DOHH2 (cell line): Measurements from ENCODE around the gene ZBTB4.
A peak's percentile ranks its signal among the peaks of the same experiment; 100 is the strongest.

Experiments used
- H3F3A ChIP-seq: fragments of 200-600 bp; sonication (generic), shearing (Covaris generic); 2 replicates; pipeline ENCODE4 v1.6.0; 2016; ENCODE audit warnings: antibody characterized with exemption, mild to moderate bottlenecking; ENCODE audit not compliant: control insufficient read depth, insufficient read depth
- H3K27ac ChIP-seq: fragments of 200-600 bp; sonication (generic); 2 replicates; pipeline ENCODE4 v1.5.1; 2014; ENCODE audit warnings: low read depth, mild to moderate bottlenecking, low read length, moderate library complexity
- H3K27me3 ChIP-seq: fragments of 200-600 bp; sonication (generic); 2 replicates; pipeline ENCODE4 v1.6.1; 2014; ENCODE audit warnings: mild to moderate bottlenecking, low read length, mixed read lengths; ENCODE audit not compliant: control insufficient read depth
- H3K36me3 ChIP-seq: fragments of 200-600 bp; sonication (generic); 2 replicates; pipeline ENCODE4 v1.6.1; 2014; ENCODE audit warnings: mild to moderate bottlenecking, low read length, moderate library complexity, mixed read lengths; ENCODE audit not compliant: control insufficient read depth
- H3K4me1 ChIP-seq: fragments of 200-600 bp; sonication (generic); 2 replicates; pipeline ENCODE4 v1.6.1; 2014; ENCODE audit warnings: mild to moderate bottlenecking, low read length, mixed read lengths; ENCODE audit not compliant: control insufficient read depth
- H3K4me2 ChIP-seq: fragments of 200-600 bp; sonication (generic); 2 replicates; pipeline ENCODE4 v1.6.0; 2014; ENCODE audit warnings: mild to moderate bottlenecking, low read length, moderate library complexity
- H3K4me3 ChIP-seq: fragments of 200-600 bp; sonication (generic); 2 replicates; pipeline ENCODE4 v1.5.1; 2014; ENCODE audit warnings: mild to moderate bottlenecking, low read length, mixed read lengths
- H3K79me2 ChIP-seq: fragments of 200-600 bp; sonication (generic); 2 replicates; pipeline ENCODE4 v1.6.1; 2014; ENCODE audit warnings: mild to moderate bottlenecking, low read length, mixed read lengths; ENCODE audit not compliant: control insufficient read depth
- H3K9me2 ChIP-seq: fragments of 200-600 bp; sonication (generic); replicated peaks from 2 replicates; pipeline ENCODE4 v1.6.1; 2014; ENCODE audit warnings: mild to moderate bottlenecking, low read length, mixed read lengths; ENCODE audit not compliant: control insufficient read depth
- H3K9me3 ChIP-seq: fragments of 200-600 bp; sonication (generic); 2 replicates; pipeline ENCODE4 v1.6.1; 2014; ENCODE audit warnings: antibody characterized with exemption, low read length, mixed read lengths; ENCODE audit not compliant: control insufficient read depth, insufficient read depth
- H4K20me1 ChIP-seq: fragments of 200-600 bp; sonication (generic); 2 replicates; pipeline ENCODE4 v1.6.0; 2014; ENCODE audit warnings: low read depth, mild to moderate bottlenecking, antibody characterized with exemption, low read length, moderate library complexity; ENCODE audit not compliant: control insufficient read depth, insufficient read depth
- EZH2phosphoT487 ChIP-seq: fragments of 200-600 bp; sonication (generic); IDR thresholded peaks from 2 replicates; pipeline ENCODE4 v1.6.1; 2017; ENCODE audit warnings: borderline replicate concordance, mild to moderate bottlenecking, antibody characterized with exemption, low read length, moderate library complexity, mixed read lengths
- TF ChIP-seq, protein P1 (sequence below): fragments of 200-600 bp; sonication (generic); IDR thresholded peaks from one replicate; pipeline ENCODE4 v1.5.1; 2014; ENCODE audit warnings: antibody characterized with exemption, mild to moderate bottlenecking, low read depth, low read length; ENCODE audit not compliant: poor library complexity, severe bottlenecking

ZBTB4 gene

GRCh38 chr17:7490144-7490543 lies 10.7 kb upstream of the ZBTB4 start:
- no peaks in the 10 kb centered on the region for H3K27me3 ChIP-seq
- H3K79me2 ChIP-seq = peaks cover 100% of the 10 kb centered on the region
- TF ChIP-seq EZH2phosphoT487 = no peak
- TF ChIP-seq, protein P1, sequence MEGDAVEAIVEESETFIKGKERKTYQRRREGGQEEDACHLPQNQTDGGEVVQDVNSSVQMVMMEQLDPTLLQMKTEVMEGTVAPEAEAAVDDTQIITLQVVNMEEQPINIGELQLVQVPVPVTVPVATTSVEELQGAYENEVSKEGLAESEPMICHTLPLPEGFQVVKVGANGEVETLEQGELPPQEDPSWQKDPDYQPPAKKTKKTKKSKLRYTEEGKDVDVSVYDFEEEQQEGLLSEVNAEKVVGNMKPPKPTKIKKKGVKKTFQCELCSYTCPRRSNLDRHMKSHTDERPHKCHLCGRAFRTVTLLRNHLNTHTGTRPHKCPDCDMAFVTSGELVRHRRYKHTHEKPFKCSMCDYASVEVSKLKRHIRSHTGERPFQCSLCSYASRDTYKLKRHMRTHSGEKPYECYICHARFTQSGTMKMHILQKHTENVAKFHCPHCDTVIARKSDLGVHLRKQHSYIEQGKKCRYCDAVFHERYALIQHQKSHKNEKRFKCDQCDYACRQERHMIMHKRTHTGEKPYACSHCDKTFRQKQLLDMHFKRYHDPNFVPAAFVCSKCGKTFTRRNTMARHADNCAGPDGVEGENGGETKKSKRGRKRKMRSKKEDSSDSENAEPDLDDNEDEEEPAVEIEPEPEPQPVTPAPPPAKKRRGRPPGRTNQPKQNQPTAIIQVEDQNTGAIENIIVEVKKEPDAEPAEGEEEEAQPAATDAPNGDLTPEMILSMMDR = no peak
- 0 out of 2 replicates have a peak, but pooled peaks cover 3% of the 10 kb centered on the region for H3F3A ChIP-seq
- no peaks in the 10 kb centered on the region for H3K9me3 ChIP-seq
- H3K4me3 ChIP-seq = no peak overlapping the region
- H3K27ac ChIP-seq = no peak overlapping the region
- H3K36me3 ChIP-seq = peaks cover 78% of the 10 kb centered on the region
- H3K4me2 ChIP-seq = no peak overlapping the region
- H3K9me2 ChIP-seq = no peaks in the 10 kb centered on the region
- peaks cover 35% of the 10 kb centered on the region for H4K20me1 ChIP-seq
- H3K4me1 ChIP-seq = peaks cover 29% of the 10 kb centered on the region

DNA sequence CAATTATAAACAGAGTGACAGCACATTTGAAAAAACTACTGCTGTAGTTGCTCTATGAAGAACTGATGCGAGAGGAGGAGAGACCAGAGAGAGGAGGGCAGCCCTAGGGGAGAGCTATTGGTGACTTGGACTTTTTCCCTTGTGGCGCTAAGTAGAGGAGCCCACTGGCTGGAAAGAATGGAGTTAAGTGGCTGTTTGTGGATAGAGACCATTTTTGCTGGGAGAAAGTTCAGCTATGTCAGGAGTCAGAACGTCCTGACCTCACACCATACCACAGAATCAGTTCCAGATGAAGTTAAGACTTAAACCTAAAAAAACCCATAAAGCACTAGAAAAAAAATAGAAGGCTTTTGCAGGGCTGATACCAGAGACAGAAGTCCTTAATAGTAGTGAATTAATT lies 6.8 kb upstream of the ZBTB4 start:
- Histone ChIP-seq H3K9me2 (no peaks in the 10 kb centered on the region), H3K4me3 (peak overlapping the region; percentile 84), H3K27me3 (no peaks in the 10 kb centered on the region), H3K79me2 (peaks cover 66% of the 10 kb centered on the region), H3K27ac (no peak overlapping the region), H3K9me3 (no peaks in the 10 kb centered on the region), H3K36me3 (peaks cover 49% of the 10 kb centered on the region), H3K4me2 (peak overlapping the region; percentile 77), H3K4me1 (peaks cover 40% of the 10 kb centered on the region), H4K20me1 (peaks cover 24% of the 10 kb centered on the region), H3F3A (peaks cover 6% of the 10 kb centered on the region; the same call in 1 of the 2 replicates)
- TF ChIP-seq, protein P1 = no peak
- no peak for TF ChIP-seq EZH2phosphoT487

DNA sequence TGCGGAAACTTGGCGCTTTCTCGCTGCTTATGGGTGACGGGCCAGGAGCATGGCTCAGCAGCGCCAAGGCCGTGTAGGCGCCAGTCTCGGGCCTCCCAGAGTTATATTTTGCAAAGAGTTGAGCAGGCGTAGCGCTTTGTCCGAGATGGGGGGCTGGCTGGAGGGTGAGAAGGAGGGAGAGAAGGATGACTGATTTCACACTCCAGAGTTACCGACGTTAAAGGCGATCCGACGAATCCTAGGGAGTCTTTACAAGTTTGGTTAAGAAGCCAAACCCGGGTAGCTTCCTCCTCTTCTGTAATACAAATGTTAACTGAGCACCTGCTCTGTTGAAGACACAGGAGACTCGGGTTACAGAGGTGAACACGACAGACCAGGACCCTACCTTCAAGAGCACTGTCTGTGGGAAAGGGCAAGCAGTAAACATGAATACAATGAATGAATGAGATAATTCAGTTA lies 5.5 kb upstream of the ZBTB4 start:
- TF ChIP-seq, protein P1 = peak; percentile 26
- TF ChIP-seq EZH2phosphoT487 = no peak
- H3K9me2 ChIP-seq = no peaks in the 10 kb centered on the region
- peaks cover 56% of the 10 kb centered on the region for H3K79me2 ChIP-seq

More for the DNA sequence above, 5.5 kb upstream of the ZBTB4 start:
- peaks cover 49% of the 10 kb centered on the region for H3K4me1 ChIP-seq
- no peaks in the 10 kb centered on the region for H3K27me3 ChIP-seq
- no peaks in the 10 kb centered on the region for H3K9me3 ChIP-seq
- peak overlapping the region; percentile 84 for H3K27ac ChIP-seq
- H3F3A ChIP-seq = peaks cover 6% of the 10 kb centered on the region; the same call in 1 of the 2 replicates
- H3K36me3 ChIP-seq = peaks cover 37% of the 10 kb centered on the region
- H3K4me2 ChIP-seq = peak overlapping the region; percentile 82
- peaks cover 21% of the 10 kb centered on the region for H4K20me1 ChIP-seq
- peak overlapping the region; percentile 84 for H3K4me3 ChIP-seq
